Gastrocnemius medialis (tissue), 4 donors: Measurements from ENCODE around the gene ZMYM1. TPM values are rescaled to one million over a fixed set of nuclear protein-coding genes. Genes with fewer than 3 reads are reported as not detected.

Experiments
- ATAC-seq, 2 donors: fragments of 150-250 bp; one replicate each; pipeline ENCODE4 v1.9.1; 2016
- DNase-seq, 2 donors: peaks; one replicate each; pipeline ENCODE4 v3.0.0-alpha.2; 2019
- H3K27ac ChIP-seq, 4 donors: fragments of 200-600 bp; sonication (generic); 1 replicate in 1 of 4; 2 replicates in 3 of 4; pipeline ENCODE4 v1.5.1; 2016 to 2018; ENCODE audit warnings: mild to moderate bottlenecking in 2 of 4, moderate library complexity in 1 of 4
- H3K27me3 ChIP-seq, 3 donors: fragments of 200-600 bp; sonication (generic) in 2 of 3; 1 replicate in 1 of 3; 2 replicates in 2 of 3; pipeline versions ENCODE4 v1.5.1 to v1.6.0; 2016 to 2019; ENCODE audit warnings: mild to moderate bottlenecking in 1 of 3, moderate library complexity in 1 of 3
- H3K36me3 ChIP-seq, 2 donors: fragments of 200-600 bp; sonication (generic) in 1 of 2; one replicate each; pipeline ENCODE4 v1.5.1; 2017 to 2018
- H3K4me1 ChIP-seq, 2 donors: fragments of 200-600 bp; sonication (generic) in 1 of 2; one replicate each; pipeline ENCODE4 v1.5.1; 2016 to 2017; ENCODE audit warnings: mild to moderate bottlenecking in 2 of 2
- H3K4me3 ChIP-seq, 4 donors: fragments of 200-600 bp; sonication (generic) in 3 of 4; 1 replicate in 1 of 4; 2 replicates in 3 of 4; pipeline ENCODE4 v1.5.1; 2016 to 2019; ENCODE audit warnings: mild to moderate bottlenecking in 2 of 4
- H3K9me3 ChIP-seq, 3 donors: fragments of 200-600 bp; sonication (generic) in 2 of 3; 1 replicate in 1 of 3; 2 replicates in 2 of 3; pipeline ENCODE4 v1.5.1; 2016 to 2019
- CTCF ChIP-seq, 5 experiments: fragments of 450-650 bp in 3 of 5; fragments of 200-600 bp in 2 of 5; sonication (generic) in 2 of 5; IDR thresholded peaks in 4 of 5; conservative IDR thresholded peaks in 1 of 5; 1 replicate in 4 of 5; 2 replicates in 1 of 5; pipeline ENCODE4 v1.5.1; 2016 to 2019; ENCODE audit warnings: antibody characterized with exemption in 5 of 5, mild to moderate bottlenecking in 3 of 5, moderate library complexity in 3 of 5
- POLR2A ChIP-seq, 2 donors: fragments of 450-650 bp; IDR thresholded peaks; one replicate each; pipeline ENCODE4 v1.6.1; 2017; ENCODE audit warnings: antibody characterized with exemption in 2 of 2, mild to moderate bottlenecking in 2 of 2, moderate library complexity in 2 of 2
- in situ Hi-C, 4 donors: fragments of 200-750 bp; cut with MboI; loops; one replicate each; pipeline versions ENCODE4 v1.15.0 to v1.8.0; 2017; ENCODE audit warnings: low sequenced_read_pairs in 4 of 4
- intact Hi-C: fragments of 100-400 bp; cut with DNase I; formaldehyde crosslinking; loops from one replicate; pipeline ENCODE4 v1.15.1; 2023; ENCODE audit warnings: low total_unique reads
- total RNA-seq, 4 donors: library from RNA; depleted of rRNA; stranded (reverse); fragments of >200 nt; gene quantifications; one replicate each; pipeline versions ENCODE4 v1.1.0 to v1.2.3, GENCODE V29; 2016

ZMYM1 gene
- total RNA-seq, 4 donors from 2014 or later, result 1.8 to 7.6 (median 3.6) TPM

GRCh38 chr1:35032384-35032739 lies 46.8 kb upstream of the ZMYM1 start:
- TF ChIP-seq CTCF (IDR thresholded peaks at IDR 0.05 in 4 of 5, conservative IDR thresholded peaks at IDR 0.05 in 1 of 5), result no peak
- no peak for TF ChIP-seq POLR2A (IDR thresholded peaks at IDR 0.05)
- intact Hi-C loops (loop anchor here (10.0 kb wide), 1 partner anchor 178 kb away; the partner anchor contains the start of gene SMIM12), in situ Hi-C loops (loop anchor here in 1 of 4 donors (10.0 kb wide), 1 partner anchor 62 kb away; no protein-coding TSS in a partner anchor)
- H3K27me3 ChIP-seq, result no peaks in the 10 kb centered on the region
- H3K9me3 ChIP-seq, result no peaks in the 10 kb centered on the region
- H3K4me1 ChIP-seq, result peaks cover 13 to 23% of the 10 kb centered on the region in 2 donors
- peaks cover 0 to 7% of the 10 kb centered on the region in 2 donors for H3K36me3 ChIP-seq
- peak overlapping the region in 2 of 4 donors; percentile 89 to 93 for H3K27ac ChIP-seq
- DNase-seq (no peak), ATAC-seq (no peak)
- peak overlapping the region in 3 of 4 donors; percentile 60 to 98 (median 83) for H3K4me3 ChIP-seq

- no peaks in the 10 kb centered on the region for H3K9me3 ChIP-seq
- peaks cover 13 to 23% of the 10 kb centered on the region in 2 donors for H3K4me1 ChIP-seq
- ATAC-seq, result no peak
- TF ChIP-seq CTCF (IDR thresholded peaks at IDR 0.05 in 4 of 5, conservative IDR thresholded peaks at IDR 0.05 in 1 of 5) (no peak), POLR2A (IDR thresholded peaks at IDR 0.05) (no peak)
- H3K27me3 ChIP-seq, result no peaks in the 10 kb centered on the region
- H3K4me3 ChIP-seq, result no peak overlapping the region
- in situ Hi-C loops, result loop anchor here in 1 of 4 donors (10.0 kb wide), 1 partner anchor 61 kb away; no protein-coding TSS in a partner anchor
- no peaks in the 10 kb centered on the region for H3K36me3 ChIP-seq
- no peak overlapping the region for H3K27ac ChIP-seq
- no peak for DNase-seq
- intact Hi-C loops, result loop anchor here (10.0 kb wide), 1 partner anchor 179 kb away; the partner anchor contains the start of gene SMIM12
Measured at GRCh38 chr1:35033346-35033745, 45.8 kb upstream of the ZMYM1 start.

- H3K36me3 ChIP-seq, result no peaks in the 10 kb centered on the region
- DNase-seq, result no peak
- no peak for TF ChIP-seq POLR2A (IDR thresholded peaks at IDR 0.05)
- no peak for TF ChIP-seq CTCF (IDR thresholded peaks at IDR 0.05 in 4 of 5, conservative IDR thresholded peaks at IDR 0.05 in 1 of 5)
- no peak overlapping the region for H3K27ac ChIP-seq
- in situ Hi-C loops (loop anchor here in 1 of 4 donors (10.0 kb wide), 1 partner anchor 58 kb away; no protein-coding TSS in a partner anchor), intact Hi-C loops (loop anchor here (10.0 kb wide), 1 partner anchor 182 kb away; the partner anchor contains the start of gene SMIM12)
- no peaks in the 10 kb centered on the region for H3K9me3 ChIP-seq
- no peaks in the 10 kb centered on the region for H3K4me1 ChIP-seq
- H3K27me3 ChIP-seq, result no peaks in the 10 kb centered on the region
- ATAC-seq, result no peak
- no peak overlapping the region for H3K4me3 ChIP-seq
Measured at GRCh38 chr1:35036621-35037020, 42.6 kb upstream of the ZMYM1 start.

GRCh38 chr1:35037206-35037605 lies 42.0 kb upstream of the ZMYM1 start:
- Histone ChIP-seq H3K36me3 (no peaks in the 10 kb centered on the region), H3K9me3 (no peaks in the 10 kb centered on the region), H3K4me3 (no peak overlapping the region), H3K27ac (no peak overlapping the region), H3K4me1 (no peaks in the 10 kb centered on the region), H3K27me3 (no peaks in the 10 kb centered on the region)
- in situ Hi-C loops (loop anchor here in 1 of 4 donors (10.0 kb wide), 1 partner anchor 58 kb away; no protein-coding TSS in a partner anchor), intact Hi-C loops (loop anchor here (10.0 kb wide), 1 partner anchor 182 kb away; the partner anchor contains the start of gene SMIM12)
- TF ChIP-seq POLR2A (IDR thresholded peaks at IDR 0.05) (no peak), CTCF (IDR thresholded peaks at IDR 0.05 in 4 of 5, conservative IDR thresholded peaks at IDR 0.05 in 1 of 5) (no peak)
- no peak for ATAC-seq
- no peak for DNase-seq
